Natural killer cell (primary cell): ENCODE data around the gene AIF1L. TPM values are rescaled to one million over a fixed set of nuclear protein-coding genes. Genes with fewer than 3 reads are reported as not detected.
"Not testable (repeated sequence)": the region's sequence is repeated elsewhere in the genome, so short reads cannot be mapped to it uniquely, and the experiment has no call there.

ENCODE experiments used
- ATAC-seq, 3 donors: fragments of 150-1000 bp in 2 of 3; fragments of 200-7000 bp in 1 of 3; cut with Tn5 transposase; 1 replicate in 1 of 3; 2 replicates in 2 of 3; pipeline ENCODE4 v1.10.0; 2021; ENCODE audit warnings: mild to moderate bottlenecking in 2 of 3, moderate library complexity in 2 of 3
- DNase-seq, 2 donors: peaks; one replicate each; pipeline versions ENCODE4 v3.0.0 to v3.0.0-alpha.2; 2013 to 2021; ENCODE audit warnings: mixed read lengths in 1 of 2
- H3K27ac ChIP-seq: one replicate; pipeline ENCODE4 v1.5.1; 2013; ENCODE audit warnings: mild to moderate bottlenecking, low read length
- H3K27me3 ChIP-seq: one replicate; pipeline ENCODE4 v1.6.1; 2013; ENCODE audit warnings: low read length; ENCODE audit not compliant: control insufficient read depth, insufficient read depth
- H3K36me3 ChIP-seq: one replicate; pipeline ENCODE4 v1.6.1; 2013; ENCODE audit warnings: low read length; ENCODE audit not compliant: control insufficient read depth, insufficient read depth
- H3K4me1 ChIP-seq: one replicate; pipeline ENCODE4 v1.6.1; 2013; ENCODE audit warnings: low read length; ENCODE audit not compliant: control insufficient read depth, insufficient read depth
- H3K4me3 ChIP-seq: one replicate; pipeline ENCODE4 v1.5.1; 2013; ENCODE audit warnings: low read length
- H3K9me3 ChIP-seq: one replicate; pipeline ENCODE4 v1.6.1; 2013; ENCODE audit warnings: low read length; ENCODE audit not compliant: control insufficient read depth, insufficient read depth
- H3K27ac Mint-ChIP-seq, 2 donors: one replicate each; pipeline ENCODE4 v1.8.0; 2022; ENCODE audit warnings: mild to moderate bottlenecking in 2 of 2, mixed read lengths in 2 of 2, moderate library complexity in 1 of 2
- H3K27me3 Mint-ChIP-seq, 2 donors: one replicate each; pipeline ENCODE4 v1.8.0; 2022; ENCODE audit warnings: low read depth in 2 of 2, mixed read lengths in 2 of 2
- H3K36me3 Mint-ChIP-seq: one replicate; pipeline ENCODE4 v1.8.0; 2022; ENCODE audit warnings: mixed read lengths
- H3K4me1 Mint-ChIP-seq, 2 donors: one replicate each; pipeline ENCODE4 v1.8.0; 2022; ENCODE audit warnings: mixed read lengths in 2 of 2
- H3K4me3 Mint-ChIP-seq: one replicate; pipeline ENCODE4 v1.8.0; 2022; ENCODE audit warnings: mild to moderate bottlenecking, moderate library complexity, mixed read lengths
- H3K9me3 Mint-ChIP-seq, 2 donors: one replicate each; pipeline ENCODE4 v1.8.0; 2022; ENCODE audit warnings: mixed read lengths in 2 of 2
- CTCF ChIP-seq: fragments of 200-600 bp; IDR thresholded peaks from one replicate; pipeline ENCODE4 v1.8.0; 2022; ENCODE audit warnings: antibody characterized with exemption
- WGBS: methylation state at CpG from one replicate; pipeline ENCODE4 v1.1.7; 2013; ENCODE audit warnings: missing lambda C conversion rate; ENCODE audit not compliant: insufficient coverage; 5-methylcytosine and 5-hydroxymethylcytosine counted together
- intact Hi-C: fragments of 100-400 bp; cut with micrococcal nuclease; formaldehyde crosslinking; loops from one replicate; pipeline ENCODE4 v1.14.2; 2022
- total RNA-seq, 4 donors: library from RNA; stranded (reverse); fragments of 120-200 nt in 1 of 4; gene quantifications; one replicate each; pipeline versions ENCODE4 v1.2.3 to v1.2.4, GENCODE V29; 2013 to 2022

Gene AIF1L
- total RNA-seq, 3 donors from 2014 or later (not counting 1 experiment from before 2014, with no cell fraction given): not detected

DNA sequence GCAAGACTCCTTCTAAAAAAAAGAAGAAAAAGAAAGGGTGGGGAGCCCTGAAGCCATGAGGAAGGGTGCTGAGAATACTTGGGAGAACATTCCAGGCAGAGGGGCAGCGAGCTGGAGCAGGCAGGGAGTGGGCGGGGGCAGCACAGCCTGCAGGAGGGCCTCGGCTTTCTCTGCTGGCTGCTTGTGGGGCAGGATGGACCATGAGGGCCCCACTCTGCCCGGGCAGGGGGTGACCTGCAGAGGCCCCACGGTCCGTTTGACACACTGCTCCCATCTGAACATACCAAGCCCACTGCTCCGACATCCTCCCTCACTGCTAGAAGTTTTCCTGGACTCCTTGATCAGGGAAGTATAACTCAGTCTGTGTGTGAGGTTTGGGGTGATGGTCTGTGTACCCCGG is 17.3 kb downstream of the AIF1L start:
- no peak overlapping the region for H3K27ac ChIP-seq
- intact Hi-C loops: no loop called here
- no peaks in the 10 kb centered on the region for H3K9me3 Mint-ChIP-seq
- H3K36me3 Mint-ChIP-seq: no peaks in the 10 kb centered on the region
- H3K4me3 Mint-ChIP-seq: no peak overlapping the region
- no peak for ATAC-seq
- no peaks in the 10 kb centered on the region for H3K9me3 ChIP-seq
- peaks cover 0 to 2% of the 10 kb centered on the region in 2 donors for H3K27me3 Mint-ChIP-seq
- 84% methylated on average over 7 of the region's 8 CpGs for WGBS
- no peak overlapping the region for H3K27ac Mint-ChIP-seq
- no peak for DNase-seq
- no peaks in the 10 kb centered on the region for H3K4me1 ChIP-seq
- no peak overlapping the region for H3K4me3 ChIP-seq
- no peaks in the 10 kb centered on the region for H3K4me1 Mint-ChIP-seq
- H3K27me3 ChIP-seq: peaks cover 3% of the 10 kb centered on the region
- no peak for TF ChIP-seq CTCF
- no peaks in the 10 kb centered on the region for H3K36me3 ChIP-seq

- Histone ChIP-seq H3K36me3 (no peaks in the 10 kb centered on the region), H3K27ac (no peak overlapping the region), H3K4me1 (no peaks in the 10 kb centered on the region), H3K27me3 (peaks cover 3% of the 10 kb centered on the region), H3K9me3 (no peaks in the 10 kb centered on the region), H3K4me3 (no peak overlapping the region)
- peaks cover 0 to 2% of the 10 kb centered on the region in 2 donors for H3K27me3 Mint-ChIP-seq
- intact Hi-C loops: no loop called here
- no peak for DNase-seq
- no peak for TF ChIP-seq CTCF
- WGBS: 91% methylated on average over 8 of the region's 8 CpGs
- H3K9me3 Mint-ChIP-seq: no peaks in the 10 kb centered on the region
- no peak for ATAC-seq
- no peaks in the 10 kb centered on the region for H3K4me1 Mint-ChIP-seq
- H3K36me3 Mint-ChIP-seq: no peaks in the 10 kb centered on the region
- H3K27ac Mint-ChIP-seq: no peak overlapping the region
- no peak overlapping the region for H3K4me3 Mint-ChIP-seq
These were observed 17.8 kb downstream of the AIF1L start for GRCh38 chr9:131114084-131114535.

DNA sequence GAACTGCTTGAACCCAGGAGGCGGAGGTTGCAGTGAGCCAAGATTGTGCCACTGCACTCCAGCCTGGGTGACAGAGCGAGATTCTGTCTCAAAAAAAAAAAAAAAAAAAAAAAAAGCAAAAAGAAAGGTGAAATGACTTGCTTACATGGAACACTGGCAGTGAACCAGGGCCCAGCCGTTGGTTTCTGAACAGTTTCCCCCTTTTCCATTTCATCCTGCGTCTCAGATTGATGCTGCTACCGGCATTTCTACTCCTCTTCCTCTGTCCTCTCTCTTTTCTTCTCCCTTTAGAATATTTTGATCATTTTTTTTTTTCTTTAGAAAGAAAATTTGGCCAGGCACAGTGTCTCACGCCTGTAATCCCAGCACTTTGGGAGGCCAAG is 19.0 kb downstream of the AIF1L start:
- H3K4me1 ChIP-seq, H3K9me3 ChIP-seq, H3K27ac Mint-ChIP-seq, H3K4me3 ChIP-seq, H3K27me3 Mint-ChIP-seq, H3K4me1 Mint-ChIP-seq, H3K4me3 Mint-ChIP-seq, DNase-seq, ATAC-seq, H3K9me3 Mint-ChIP-seq, H3K36me3 Mint-ChIP-seq, H3K27ac ChIP-seq, intact Hi-C loops, H3K27me3 ChIP-seq, H3K36me3 ChIP-seq: not testable (repeated sequence)
- WGBS: 88% methylated on average over 4 of the region's 6 CpGs

- Mint-ChIP-seq H3K9me3 (no peaks in the 10 kb centered on the region), H3K36me3 (no peaks in the 10 kb centered on the region), H3K4me1 (no peaks in the 10 kb centered on the region), H3K4me3 (no peak overlapping the region), H3K27me3 (peaks cover 0 to 5% of the 10 kb centered on the region in 2 donors), H3K27ac (no peak overlapping the region)
- DNase-seq (no peak), ATAC-seq (no peak)
- WGBS: 80% methylated on average over 22 of the region's 22 CpGs
- intact Hi-C loops: no loop called here
- no peak for TF ChIP-seq CTCF
- no peaks in the 10 kb centered on the region for H3K36me3 ChIP-seq
- H3K27ac ChIP-seq: no peak overlapping the region
- no peak overlapping the region for H3K4me3 ChIP-seq
- H3K9me3 ChIP-seq: no peaks in the 10 kb centered on the region
- peaks cover 3% of the 10 kb centered on the region for H3K27me3 ChIP-seq
- H3K4me1 ChIP-seq: no peaks in the 10 kb centered on the region
These were observed 20.2 kb downstream of the AIF1L start for GRCh38 chr9:131116281-131117120.
